NB4 (cell line): ENCODE data around the gene EED.
"Not testable (repeated sequence)": the region's sequence is repeated elsewhere in the genome, so short reads cannot be mapped to it uniquely, and the experiment has no call there.

ENCODE experiments used
- MYC ChIP-seq: IDR thresholded peaks from 2 replicates; pipeline ENCODE4 v1.6.1; 2011; ENCODE audit warnings: low read depth, low read length
- POLR2A ChIP-seq: IDR thresholded peaks from 2 replicates; pipeline ENCODE4 v1.6.1; 2011; ENCODE audit warnings: mild to moderate bottlenecking; ENCODE audit not compliant: insufficient read length; ENCODE audit errors: extremely low read depth
- TF ChIP-seq, protein P1 (sequence below): IDR thresholded peaks from one replicate; pipeline ENCODE4 v1.5.1; 2012; ENCODE audit warnings: low read depth, low read length
- TF ChIP-seq, protein P2 (sequence below): IDR thresholded peaks from 2 replicates; pipeline ENCODE4 v1.6.1; 2011; ENCODE audit warnings: low read depth, low read length

DNA sequence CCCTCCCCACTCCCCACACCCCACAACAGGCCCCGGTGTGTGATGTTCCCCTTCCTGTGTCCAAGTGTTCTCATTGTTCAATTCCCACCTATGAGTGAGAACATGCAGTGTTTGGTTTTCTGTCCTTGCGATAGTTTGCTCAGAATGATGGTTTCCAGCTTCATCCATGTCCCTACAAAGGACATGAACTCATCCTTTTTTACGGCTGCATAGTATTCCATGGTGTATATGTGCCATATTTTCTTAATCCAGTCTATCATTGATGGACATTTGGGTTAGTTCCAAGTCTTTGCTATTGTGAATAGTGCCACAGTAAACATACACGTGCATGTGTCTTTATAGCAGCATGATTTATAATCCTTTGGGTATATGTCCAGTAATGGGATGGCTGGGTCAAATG is 64.2 kb downstream of the EED start:
- TF ChIP-seq, protein P1, sequence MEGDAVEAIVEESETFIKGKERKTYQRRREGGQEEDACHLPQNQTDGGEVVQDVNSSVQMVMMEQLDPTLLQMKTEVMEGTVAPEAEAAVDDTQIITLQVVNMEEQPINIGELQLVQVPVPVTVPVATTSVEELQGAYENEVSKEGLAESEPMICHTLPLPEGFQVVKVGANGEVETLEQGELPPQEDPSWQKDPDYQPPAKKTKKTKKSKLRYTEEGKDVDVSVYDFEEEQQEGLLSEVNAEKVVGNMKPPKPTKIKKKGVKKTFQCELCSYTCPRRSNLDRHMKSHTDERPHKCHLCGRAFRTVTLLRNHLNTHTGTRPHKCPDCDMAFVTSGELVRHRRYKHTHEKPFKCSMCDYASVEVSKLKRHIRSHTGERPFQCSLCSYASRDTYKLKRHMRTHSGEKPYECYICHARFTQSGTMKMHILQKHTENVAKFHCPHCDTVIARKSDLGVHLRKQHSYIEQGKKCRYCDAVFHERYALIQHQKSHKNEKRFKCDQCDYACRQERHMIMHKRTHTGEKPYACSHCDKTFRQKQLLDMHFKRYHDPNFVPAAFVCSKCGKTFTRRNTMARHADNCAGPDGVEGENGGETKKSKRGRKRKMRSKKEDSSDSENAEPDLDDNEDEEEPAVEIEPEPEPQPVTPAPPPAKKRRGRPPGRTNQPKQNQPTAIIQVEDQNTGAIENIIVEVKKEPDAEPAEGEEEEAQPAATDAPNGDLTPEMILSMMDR, result not testable (repeated sequence)
- TF ChIP-seq, protein P2, sequence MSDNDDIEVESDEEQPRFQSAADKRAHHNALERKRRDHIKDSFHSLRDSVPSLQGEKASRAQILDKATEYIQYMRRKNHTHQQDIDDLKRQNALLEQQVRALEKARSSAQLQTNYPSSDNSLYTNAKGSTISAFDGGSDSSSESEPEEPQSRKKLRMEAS, result not testable (repeated sequence)
- TF ChIP-seq POLR2A, MYC: not testable (repeated sequence)
